ENCODE results near the gene PCDHB14. TPM values are rescaled to one million over a fixed set of nuclear protein-coding genes. Genes with fewer than 3 reads are reported as not detected.
"Not testable (repeated sequence)": the region's sequence is repeated elsewhere in the genome, so short reads cannot be mapped to it uniquely, and the experiment has no call there.

Gene PCDHB14
- total RNA-seq = 0.98 and 1.0 TPM in 2 replicates

GRCh38 chr5:141223112-141223783 is at the start of gene PCDHB14:
TSS of gene PCDHB14 (plus strand) at chr5:141223343. CDS start at chr5:141223506, 163 bp downstream.
- DNase-seq = peak; percentile 60

GRCh38 chr5:141174291-141175104 is 48.6 kb upstream of the PCDHB14 start:
- DNase-seq = not testable (repeated sequence)

GRCh38 chr5:141175933-141176332 is 47.2 kb upstream of the PCDHB14 start:
- DNase-seq = no peak

GRCh38 chr5:141177577-141178191 is 45.5 kb upstream of the PCDHB14 start, which contains the start of gene PCDHB8:
TSS of gene PCDHB8 (plus strand) at chr5:141177790. CDS start at chr5:141178035, 245 bp downstream.
- DNase-seq = peak; percentile 3

GRCh38 chr5:141179371-141179770 is 43.8 kb upstream of the PCDHB14 start:
- DNase-seq = not testable (repeated sequence)

- not testable (repeated sequence) for DNase-seq
Measured at GRCh38 chr5:141179876-141180275, 43.3 kb upstream of the PCDHB14 start.

- DNase-seq = no peak
Measured at GRCh38 chr5:141180313-141180712, 42.8 kb upstream of the PCDHB14 start.

GRCh38 chr5:141182248-141182647 is 40.9 kb upstream of the PCDHB14 start, which contains the start of gene PCDHB16:
TSS of gene PCDHB16 (plus strand) at chr5:141182387. CDS start at chr5:141182560, 173 bp downstream.
- DNase-seq = peak; percentile 54

- not testable (repeated sequence) for DNase-seq
Measured at GRCh38 chr5:141184117-141184855, 38.9 kb upstream of the PCDHB14 start.

- DNase-seq = peak; percentile 48
Measured at GRCh38 chr5:141186897-141187512, 36.1 kb upstream of the PCDHB14 start, which contains the start of gene PCDHB9. TSS of gene PCDHB9 (plus strand) at chr5:141187161. CDS start at chr5:141187319, 158 bp downstream.

- not testable (repeated sequence) for DNase-seq
Measured at GRCh38 chr5:141188682-141189081, 34.5 kb upstream of the PCDHB14 start.

GRCh38 chr5:141189131-141189530 is 34.0 kb upstream of the PCDHB14 start:
- DNase-seq = not testable (repeated sequence)

GRCh38 chr5:141192110-141192725 is 30.9 kb upstream of the PCDHB14 start, which contains the start of gene PCDHB10:
TSS of gene PCDHB10 (plus strand) at chr5:141192353. CDS start at chr5:141192553, 200 bp downstream.
- DNase-seq = peak; percentile 62

GRCh38 chr5:141194332-141194731 is 28.8 kb upstream of the PCDHB14 start:
- DNase-seq = not testable (repeated sequence)

- DNase-seq = no peak
Measured at GRCh38 chr5:141196363-141196762, 26.8 kb upstream of the PCDHB14 start.

- peak; percentile 18 for DNase-seq
Measured at GRCh38 chr5:141199359-141200235, 23.5 kb upstream of the PCDHB14 start, which contains the start of gene PCDHB11. TSS of gene PCDHB11 (plus strand) at chr5:141199627. CDS start at chr5:141199775, 148 bp downstream.

GRCh38 chr5:141201126-141201525 is 22.0 kb upstream of the PCDHB14 start:
- DNase-seq = not testable (repeated sequence)

- DNase-seq = not testable (repeated sequence)
Measured at GRCh38 chr5:141201646-141202045, 21.5 kb upstream of the PCDHB14 start.

GRCh38 chr5:141208478-141208877 is 14.7 kb upstream of the PCDHB14 start, which contains the start of gene PCDHB12:
TSS of gene PCDHB12 (plus strand) at chr5:141208719. CDS start at chr5:141208908, 189 bp downstream.
- DNase-seq = peak; percentile 42

GRCh38 chr5:141210281-141210680 is 12.9 kb upstream of the PCDHB14 start:
- DNase-seq = not testable (repeated sequence)
